ENCODE measurements around the gene PSMA2.
"Not testable (repeated sequence)": the region's sequence is repeated elsewhere in the genome, so short reads cannot be mapped to it uniquely, and the experiment has no call there.

The PSMA2 gene

DNA sequence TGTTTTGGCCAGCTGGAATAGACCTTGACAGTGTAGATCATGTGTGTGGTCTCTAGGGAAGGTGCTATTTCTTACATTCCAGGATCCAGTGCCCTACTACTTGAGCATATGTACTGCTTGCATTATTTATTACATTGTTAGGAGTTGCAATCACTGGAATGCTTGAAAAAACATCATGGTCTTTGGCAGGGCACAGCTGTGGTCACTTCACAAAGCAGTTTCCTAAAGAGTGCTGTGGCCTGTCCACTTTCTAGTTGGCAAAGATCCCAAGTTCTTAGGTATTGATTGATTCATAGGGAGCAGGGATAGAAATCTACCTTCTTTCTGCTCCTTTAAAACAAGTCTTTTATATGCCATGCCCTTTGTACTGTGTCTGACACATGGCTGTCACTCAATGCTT, 24.7 kb downstream of the PSMA2 start:
- no peaks in the 10 kb centered on the region for H3K27me3 Mint-ChIP-seq
- peaks cover 14% of the 10 kb centered on the region for H3K36me3 Mint-ChIP-seq (ENCODE audit: low read depth)
- H3K4me3 Mint-ChIP-seq, result no peak overlapping the region
- H3K9me3 Mint-ChIP-seq, result no peaks in the 10 kb centered on the region
- H3K4me1 Mint-ChIP-seq (ENCODE audit: low read depth), result peaks cover 27% of the 10 kb centered on the region
- intact Hi-C loops (cut with micrococcal nuclease), result no loop called here
- no peak overlapping the region for H3K27ac Mint-ChIP-seq

DNA sequence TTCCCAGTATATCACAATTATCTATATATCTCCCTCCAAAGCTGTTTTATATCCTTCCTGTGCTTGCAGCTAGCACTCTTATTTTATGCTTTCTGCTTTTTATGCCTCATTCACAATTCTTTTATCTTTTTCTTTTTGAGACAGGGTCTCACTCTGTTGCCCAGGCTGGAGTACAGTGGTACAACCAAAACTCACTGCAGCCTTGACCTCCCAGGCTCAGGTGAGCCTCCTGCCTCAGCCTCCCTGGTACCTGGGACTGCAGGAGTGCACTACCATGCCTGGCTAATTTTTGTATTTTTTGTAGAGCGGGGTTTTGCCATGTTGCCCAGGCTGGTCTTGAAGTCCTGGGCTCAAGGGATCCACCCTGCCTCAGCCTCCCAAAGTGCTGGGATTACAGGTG, 25.8 kb downstream of the PSMA2 start:
- Mint-ChIP-seq H3K27ac (no peak overlapping the region), H3K27me3 (no peaks in the 10 kb centered on the region), H3K36me3 (ENCODE audit: low read depth) (peaks cover 9% of the 10 kb centered on the region), H3K4me1 (ENCODE audit: low read depth) (peaks cover 19% of the 10 kb centered on the region), H3K9me3 (no peaks in the 10 kb centered on the region), H3K4me3 (no peak overlapping the region)
- intact Hi-C loops (cut with micrococcal nuclease), result no loop called here

DNA sequence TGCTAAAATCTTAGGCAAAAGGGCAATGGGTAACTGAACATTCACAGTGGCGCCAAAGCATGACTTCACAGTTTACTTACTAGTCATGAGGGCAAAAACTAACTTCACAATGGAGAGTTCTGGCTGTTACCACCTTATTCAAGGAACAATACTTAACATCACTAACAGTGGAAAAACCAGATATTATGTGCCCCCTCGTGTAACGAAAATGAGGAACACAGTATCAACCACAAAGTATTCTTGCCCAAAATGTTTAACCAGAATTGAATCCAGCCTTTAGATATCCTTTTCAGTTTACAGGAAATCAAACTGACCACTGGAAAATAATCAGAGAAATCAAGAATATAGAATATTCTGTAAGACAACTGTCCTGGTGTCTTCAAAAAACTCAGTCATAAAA, 29.6 kb downstream of the PSMA2 start:
- H3K36me3 Mint-ChIP-seq (ENCODE audit: low read depth), result no peaks in the 10 kb centered on the region
- intact Hi-C loops (cut with micrococcal nuclease), result no loop called here
- H3K27ac Mint-ChIP-seq, result no peak overlapping the region
- peaks cover 3% of the 10 kb centered on the region for H3K4me1 Mint-ChIP-seq (ENCODE audit: low read depth)
- no peak overlapping the region for H3K4me3 Mint-ChIP-seq
- H3K27me3 Mint-ChIP-seq, result no peaks in the 10 kb centered on the region
- H3K9me3 Mint-ChIP-seq, result no peaks in the 10 kb centered on the region

DNA sequence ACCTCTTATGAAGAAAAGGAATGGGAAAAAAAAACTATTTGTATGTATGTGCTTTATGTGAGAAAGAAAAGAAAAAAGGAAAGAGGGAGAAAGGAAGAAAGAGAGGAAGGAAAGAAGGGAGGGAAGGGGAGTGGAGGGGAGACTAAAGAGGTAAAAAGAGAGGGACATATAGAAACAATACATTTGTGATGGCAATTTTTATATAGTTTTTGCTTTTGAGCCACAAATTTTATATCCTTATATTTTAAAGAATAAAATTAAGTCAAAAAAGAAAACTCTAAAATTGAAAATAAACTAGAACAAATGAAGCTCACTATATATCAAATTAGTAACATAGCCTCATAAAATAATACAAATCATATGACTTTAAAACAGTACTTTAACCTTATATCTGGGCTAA, 31.1 kb downstream of the PSMA2 start:
- no peak overlapping the region for H3K27ac Mint-ChIP-seq
- no peaks in the 10 kb centered on the region for H3K27me3 Mint-ChIP-seq
- peaks cover 8% of the 10 kb centered on the region for H3K4me1 Mint-ChIP-seq (ENCODE audit: low read depth)

DNA sequence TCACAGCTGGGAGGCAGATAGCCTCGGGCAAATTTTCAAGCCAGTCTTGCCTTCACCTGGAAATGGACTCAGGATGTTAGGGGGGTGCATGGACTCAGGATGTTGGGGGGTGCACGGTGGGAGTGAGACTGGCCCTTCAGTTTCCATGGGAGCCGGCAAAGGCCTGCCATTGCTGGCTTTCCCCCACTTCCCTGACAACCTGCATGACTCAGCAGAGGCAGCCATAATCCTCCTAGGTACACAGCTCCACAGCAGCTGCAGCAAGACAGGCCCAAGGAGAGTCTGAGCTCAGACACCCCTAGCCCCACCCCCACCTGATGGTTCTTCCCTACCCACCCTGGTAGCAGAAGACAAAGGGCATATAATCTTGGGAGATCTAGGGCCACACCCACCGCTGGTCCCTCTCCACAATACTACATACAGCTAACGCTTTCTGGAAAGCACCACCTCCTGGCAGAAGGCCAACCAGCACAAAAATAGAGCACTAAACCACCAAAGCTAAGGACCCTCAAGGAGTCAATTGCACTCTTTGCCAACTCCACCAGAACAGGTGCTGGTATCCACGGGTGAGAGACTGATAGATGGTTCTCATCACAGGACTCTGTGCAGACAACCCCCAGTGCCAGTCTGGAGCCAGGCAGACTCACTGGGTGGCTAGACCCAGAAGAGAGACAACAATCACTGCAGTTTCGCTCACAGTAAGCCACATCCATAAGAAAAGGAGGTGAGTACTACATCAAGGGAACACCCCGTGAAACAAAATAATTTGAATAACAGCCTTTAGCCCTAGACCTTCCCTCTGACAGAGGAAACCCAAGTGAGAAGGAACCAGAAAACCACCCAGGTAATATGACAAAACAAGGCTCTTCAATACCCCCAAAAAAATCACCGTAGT, 38.4 kb downstream of the PSMA2 start:
- Mint-ChIP-seq H3K36me3 (ENCODE audit: low read depth) (peaks cover 11% of the 10 kb centered on the region), H3K27me3 (no peaks in the 10 kb centered on the region), H3K4me1 (ENCODE audit: low read depth) (peaks cover 17% of the 10 kb centered on the region), H3K9me3 (peaks cover 25% of the 10 kb centered on the region), H3K27ac (peak overlapping the region; percentile 24), H3K4me3 (no peak overlapping the region)
- intact Hi-C loops (cut with micrococcal nuclease), result no loop called here

More for the DNA sequence above, 31.1 kb downstream of the PSMA2 start:
- H3K4me3 Mint-ChIP-seq, result no peak overlapping the region
- intact Hi-C loops (cut with micrococcal nuclease), result no loop called here
- H3K9me3 Mint-ChIP-seq, result peaks cover 2% of the 10 kb centered on the region
- no peaks in the 10 kb centered on the region for H3K36me3 Mint-ChIP-seq (ENCODE audit: low read depth)

DNA sequence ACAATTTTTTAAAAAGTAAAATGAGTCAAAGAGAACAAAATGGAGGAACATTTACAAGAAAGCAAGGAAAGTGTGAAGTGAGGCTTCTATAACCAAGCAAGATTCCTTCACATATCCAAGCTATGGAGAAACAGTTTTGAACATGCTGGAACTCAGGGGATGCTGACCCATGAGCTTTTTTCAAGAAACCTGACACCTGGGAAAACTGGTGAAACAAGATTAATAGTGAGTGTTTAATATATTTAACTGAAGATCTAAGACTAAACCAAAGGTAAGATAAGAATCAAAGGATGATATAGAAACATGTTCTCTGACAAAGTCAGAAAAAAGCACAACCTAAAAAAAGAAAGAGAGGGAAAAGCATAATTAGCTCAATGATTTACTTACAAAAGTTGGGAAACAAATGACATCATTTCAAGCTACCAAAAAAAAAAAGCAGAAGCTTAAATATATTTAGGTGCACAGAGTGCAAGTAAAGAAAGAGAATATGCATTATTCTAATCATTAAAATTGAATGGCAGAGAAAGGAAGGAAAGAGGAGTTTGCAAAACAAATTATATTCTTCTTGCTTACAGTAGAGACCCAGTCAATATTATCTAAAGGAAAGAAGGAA, 45.0 kb downstream of the PSMA2 start:
- intact Hi-C loops (cut with micrococcal nuclease), result loop anchor here (10.0 kb wide), 1 partner anchor 942 kb away; no protein-coding TSS in a partner anchor
- peak overlapping the region; percentile 91 for H3K27ac Mint-ChIP-seq
- H3K4me3 Mint-ChIP-seq, result no peak overlapping the region

DNA sequence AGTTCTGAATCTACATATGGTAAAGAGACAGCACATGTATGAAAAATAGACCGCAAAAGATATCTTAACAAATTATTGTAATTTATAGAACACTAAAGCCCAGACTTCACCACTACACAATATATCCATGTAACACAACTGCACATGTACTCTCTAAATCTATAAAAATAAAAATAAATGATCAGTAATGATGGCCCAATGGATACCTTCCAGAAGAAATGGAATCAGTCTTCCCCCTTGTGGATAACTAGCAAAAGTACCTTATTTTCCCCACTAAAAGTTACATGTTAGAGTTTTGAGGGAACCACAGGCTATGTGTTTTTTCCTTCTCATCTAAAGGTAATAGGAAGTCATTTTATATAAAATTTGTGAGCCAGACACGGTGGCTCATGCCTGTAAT, 45.8 kb downstream of the PSMA2 start:
- intact Hi-C loops (cut with micrococcal nuclease), result loop anchor here (10.0 kb wide), 1 partner anchor 941 kb away; no protein-coding TSS in a partner anchor
- Mint-ChIP-seq H3K4me3 (no peak overlapping the region), H3K36me3 (ENCODE audit: low read depth) (peaks cover 19% of the 10 kb centered on the region), H3K27me3 (no peaks in the 10 kb centered on the region), H3K4me1 (ENCODE audit: low read depth) (peaks cover 27% of the 10 kb centered on the region), H3K9me3 (no peaks in the 10 kb centered on the region), H3K27ac (no peak overlapping the region)

More for the DNA sequence above, 45.0 kb downstream of the PSMA2 start:
- Mint-ChIP-seq H3K4me1 (ENCODE audit: low read depth) (peaks cover 27% of the 10 kb centered on the region), H3K27me3 (no peaks in the 10 kb centered on the region), H3K9me3 (no peaks in the 10 kb centered on the region), H3K36me3 (ENCODE audit: low read depth) (peaks cover 19% of the 10 kb centered on the region)

DNA sequence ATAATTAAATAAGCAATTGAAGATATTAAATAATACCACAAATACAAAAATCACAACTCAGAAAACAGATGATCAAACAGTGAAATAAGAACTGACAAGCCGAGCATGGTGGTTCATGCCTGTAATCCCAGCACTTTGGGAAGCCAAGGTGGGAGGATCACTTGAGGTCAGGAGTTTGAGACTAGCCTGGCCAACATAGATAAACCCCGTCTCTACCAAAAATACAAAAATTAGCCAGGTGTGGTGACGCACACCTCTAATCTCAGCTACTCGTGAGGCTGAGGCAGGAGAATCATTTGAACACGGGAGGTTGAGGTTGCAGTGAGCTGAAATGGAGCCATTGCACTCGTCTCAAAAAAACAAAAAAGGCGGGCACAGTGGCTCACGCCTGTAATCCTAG, 46.8 kb downstream of the PSMA2 start:
- not testable (repeated sequence) for H3K27me3 Mint-ChIP-seq, H3K27ac Mint-ChIP-seq, H3K4me3 Mint-ChIP-seq, H3K9me3 Mint-ChIP-seq
- peaks cover 19% of the 10 kb centered on the region for H3K36me3 Mint-ChIP-seq (ENCODE audit: low read depth)
- intact Hi-C loops (cut with micrococcal nuclease), result loop anchor here (10.0 kb wide), 1 partner anchor 940 kb away; no protein-coding TSS in a partner anchor
- H3K4me1 Mint-ChIP-seq (ENCODE audit: low read depth), result peaks cover 27% of the 10 kb centered on the region

DNA sequence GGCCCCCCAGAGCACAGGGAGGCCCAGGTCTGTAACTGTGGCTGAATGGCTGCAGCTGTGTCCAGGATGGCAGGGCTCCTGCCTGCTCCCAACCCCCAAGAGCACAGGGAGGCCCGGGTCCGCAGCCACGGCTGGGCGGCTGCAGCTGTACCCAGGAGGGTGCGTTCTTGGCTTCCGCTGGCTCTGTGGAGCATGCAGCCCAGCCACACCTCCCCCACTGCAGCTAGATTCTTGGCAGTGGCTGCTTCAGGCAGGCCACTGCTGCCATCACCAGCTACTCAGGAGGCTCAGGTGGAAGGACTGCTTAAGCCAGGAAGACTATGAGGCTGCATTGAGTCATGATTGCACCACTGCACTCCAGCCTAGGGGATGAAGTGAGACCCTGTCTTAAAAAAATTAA, 48.0 kb downstream of the PSMA2 start:
- peaks cover 22% of the 10 kb centered on the region for H3K4me1 Mint-ChIP-seq (ENCODE audit: low read depth)
- intact Hi-C loops (cut with micrococcal nuclease), result loop anchor here (10.0 kb wide), 1 partner anchor 939 kb away; no protein-coding TSS in a partner anchor

DNA sequence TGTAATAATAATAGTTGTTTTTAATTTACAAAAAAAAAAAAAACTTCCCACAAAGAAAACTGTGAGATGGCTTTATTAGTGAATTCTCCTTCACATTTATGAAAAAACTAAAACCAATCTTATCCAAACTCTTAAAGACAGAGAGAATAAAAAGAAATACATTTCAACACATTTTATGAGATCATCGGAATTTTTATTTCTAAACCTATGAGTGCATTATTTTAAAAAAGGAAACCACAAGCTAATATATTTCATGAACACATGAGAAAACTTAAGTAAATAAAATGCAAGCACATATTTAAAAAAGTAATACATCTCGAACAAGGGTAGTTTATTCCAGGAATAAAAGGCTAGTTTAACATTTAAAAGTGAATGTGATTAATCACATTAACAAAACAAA, 51.6 kb downstream of the PSMA2 start:
- H3K4me3 Mint-ChIP-seq, result no peak overlapping the region
- peaks cover 10% of the 10 kb centered on the region for H3K4me1 Mint-ChIP-seq (ENCODE audit: low read depth)
- peaks cover 9% of the 10 kb centered on the region for H3K36me3 Mint-ChIP-seq (ENCODE audit: low read depth)
- H3K27ac Mint-ChIP-seq, result no peak overlapping the region
- intact Hi-C loops (cut with micrococcal nuclease), result loop anchor here (10.0 kb wide), 1 partner anchor 936 kb away; no protein-coding TSS in a partner anchor
- H3K9me3 Mint-ChIP-seq, result no peaks in the 10 kb centered on the region
- H3K27me3 Mint-ChIP-seq, result no peaks in the 10 kb centered on the region

More for the DNA sequence above, 48.0 kb downstream of the PSMA2 start:
- no peak overlapping the region for H3K4me3 Mint-ChIP-seq
- no peaks in the 10 kb centered on the region for H3K27me3 Mint-ChIP-seq
- H3K9me3 Mint-ChIP-seq, result no peaks in the 10 kb centered on the region
- peaks cover 19% of the 10 kb centered on the region for H3K36me3 Mint-ChIP-seq (ENCODE audit: low read depth)
- no peak overlapping the region for H3K27ac Mint-ChIP-seq

DNA sequence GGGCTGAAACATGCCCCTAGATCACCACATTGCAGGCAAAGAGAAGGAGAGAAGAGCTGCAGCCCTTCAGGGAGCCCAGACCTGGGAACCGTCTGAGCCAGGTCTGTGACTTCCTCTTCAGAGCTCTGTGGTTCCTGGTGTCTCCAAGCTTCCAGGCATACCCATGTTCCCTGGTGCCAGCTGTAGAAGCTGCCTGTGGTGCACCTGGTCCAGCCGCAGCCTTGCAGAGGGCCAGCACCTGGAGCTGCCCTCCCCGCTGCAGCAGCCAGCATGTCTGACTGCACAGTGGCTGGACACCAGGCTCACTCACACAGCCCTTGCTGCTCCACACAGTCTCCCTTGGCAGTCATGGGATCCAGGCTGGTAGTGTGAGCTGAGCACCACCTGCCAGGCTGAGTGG, 53.7 kb downstream of the PSMA2 start:
- H3K4me3 Mint-ChIP-seq, result no peak overlapping the region
- H3K4me1 Mint-ChIP-seq (ENCODE audit: low read depth), result peaks cover 11% of the 10 kb centered on the region
- H3K36me3 Mint-ChIP-seq (ENCODE audit: low read depth), result peaks cover 2% of the 10 kb centered on the region
- no peaks in the 10 kb centered on the region for H3K9me3 Mint-ChIP-seq
- H3K27me3 Mint-ChIP-seq, result no peaks in the 10 kb centered on the region
- intact Hi-C loops (cut with micrococcal nuclease), result no loop called here
- no peak overlapping the region for H3K27ac Mint-ChIP-seq

GRCh38 chr7:42877862-42878261, 54.1 kb downstream of the PSMA2 start:
- H3K4me3 Mint-ChIP-seq, result no peak overlapping the region
- H3K36me3 Mint-ChIP-seq (ENCODE audit: low read depth), result no peaks in the 10 kb centered on the region

GRCh38 chr7:42876182-42877068, 55.5 kb downstream of the PSMA2 start:
- Mint-ChIP-seq H3K27me3 (no peaks in the 10 kb centered on the region), H3K9me3 (no peaks in the 10 kb centered on the region), H3K27ac (no peak overlapping the region), H3K36me3 (ENCODE audit: low read depth) (no peaks in the 10 kb centered on the region), H3K4me3 (no peak overlapping the region), H3K4me1 (ENCODE audit: low read depth) (peaks cover 23% of the 10 kb centered on the region)
- intact Hi-C loops (cut with micrococcal nuclease), result no loop called here

More at GRCh38 chr7:42877862-42878261, 54.1 kb downstream of the PSMA2 start:
- Mint-ChIP-seq H3K27me3 (no peaks in the 10 kb centered on the region), H3K9me3 (no peaks in the 10 kb centered on the region), H3K27ac (no peak overlapping the region), H3K4me1 (ENCODE audit: low read depth) (peaks cover 15% of the 10 kb centered on the region)
- intact Hi-C loops (cut with micrococcal nuclease), result no loop called here
